ENCODE results near the gene NFAT5.
A peak's percentile ranks its signal among the peaks of the same experiment; 100 is the strongest.
"Not testable (repeated sequence)": the region's sequence is repeated elsewhere in the genome, so short reads cannot be mapped to it uniquely, and the experiment has no call there.

NFAT5 gene

DNA sequence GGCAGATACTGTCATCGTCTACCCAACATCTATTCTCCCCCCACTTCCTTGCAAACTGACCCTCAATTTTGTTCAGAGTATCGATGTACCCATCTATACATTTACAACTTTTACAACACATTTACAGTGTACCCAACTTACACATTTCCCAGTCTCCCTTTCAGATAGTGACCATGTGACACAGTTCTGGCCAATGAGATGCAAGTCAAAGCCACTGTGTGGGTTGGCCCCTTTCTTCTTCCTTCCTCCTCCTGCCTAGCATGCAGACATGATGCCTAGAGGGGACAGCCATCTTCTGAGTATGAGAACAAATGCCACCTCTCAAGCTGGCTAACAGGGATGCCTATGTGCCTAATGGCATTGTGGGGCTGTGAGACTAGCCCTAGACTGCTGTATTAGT lies 11.3 kb upstream of the NFAT5 start:
- no peak for DNase-seq

DNA sequence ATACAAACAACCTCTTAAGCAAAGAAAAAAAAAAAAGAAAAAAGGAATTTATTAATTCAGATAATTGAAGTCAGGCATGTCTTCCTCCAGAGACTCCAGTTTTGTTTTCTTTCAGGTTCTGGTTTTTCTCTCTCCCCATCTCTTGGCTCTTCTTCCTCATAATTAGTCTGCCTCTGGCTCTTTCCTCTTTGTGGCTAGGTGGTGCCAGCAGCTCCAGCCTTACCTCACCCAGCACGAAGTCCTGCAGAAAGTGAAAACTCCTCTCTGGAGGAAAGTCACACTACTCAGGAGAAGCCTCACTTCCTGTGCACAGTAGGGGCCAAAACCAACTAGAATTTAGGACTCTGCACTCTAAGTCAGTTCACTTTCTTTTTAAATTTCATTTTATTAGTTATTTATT lies 10.3 kb upstream of the NFAT5 start:
- DNase-seq, result no peak

DNA sequence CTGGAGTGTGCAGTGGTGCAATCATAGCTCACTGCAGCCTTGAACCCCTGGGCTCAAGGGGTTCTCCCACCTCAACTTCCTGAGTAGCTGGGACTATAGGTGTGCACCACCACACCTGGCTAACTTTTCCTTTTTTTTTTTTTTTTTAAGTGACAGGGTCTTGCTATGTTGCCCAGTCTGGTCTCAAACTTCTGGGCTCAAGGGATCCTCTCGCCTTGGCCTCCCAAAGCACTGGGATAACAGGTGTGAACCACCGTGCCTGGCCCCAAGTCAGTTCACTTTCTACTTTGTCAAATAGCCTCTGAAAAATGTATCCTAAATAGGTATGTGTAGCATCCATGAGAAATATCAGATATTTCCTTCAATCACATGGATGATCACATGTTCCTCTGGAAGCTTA lies 9.9 kb upstream of the NFAT5 start:
- no peak for DNase-seq

DNA sequence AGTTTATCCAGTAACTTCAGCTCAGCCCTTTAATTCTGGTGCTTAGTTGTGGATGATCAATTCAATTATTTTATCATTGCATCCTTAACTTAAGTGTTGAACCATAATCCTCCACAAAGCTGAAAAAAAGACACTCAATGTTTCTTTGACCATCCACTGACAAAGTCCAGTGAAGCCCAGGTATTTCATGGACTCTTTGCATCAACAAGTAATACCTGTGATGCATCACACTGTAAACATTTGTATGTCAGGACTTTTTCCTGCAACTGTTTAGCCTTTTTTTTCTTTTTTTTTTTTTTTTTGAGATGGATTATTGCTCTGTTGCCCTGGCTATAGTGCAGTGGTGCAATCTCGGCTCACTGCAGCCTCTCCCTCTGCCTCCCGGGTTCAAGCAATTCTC lies 6.6 kb upstream of the NFAT5 start:
- DNase-seq, result no peak

DNA sequence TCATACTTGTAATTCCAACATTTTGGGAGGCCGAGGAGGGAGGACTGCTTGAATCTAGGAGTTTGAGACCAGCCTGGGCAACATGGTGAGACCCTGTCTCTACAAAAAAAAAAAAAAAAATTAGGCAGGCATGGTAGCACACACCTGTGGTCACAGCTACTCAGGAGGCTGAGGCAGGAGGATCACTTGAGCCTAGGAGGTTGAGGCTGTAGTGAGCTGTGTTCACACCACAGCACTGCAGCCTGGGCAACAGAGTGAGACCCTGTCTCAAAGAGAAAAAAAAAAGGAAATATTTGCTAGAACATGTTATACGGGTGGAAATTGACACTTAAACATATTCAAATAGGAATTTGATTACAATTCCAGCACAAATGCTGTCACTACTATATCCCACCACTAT lies 4.4 kb upstream of the NFAT5 start:
- DNase-seq, result not testable (repeated sequence)

DNA sequence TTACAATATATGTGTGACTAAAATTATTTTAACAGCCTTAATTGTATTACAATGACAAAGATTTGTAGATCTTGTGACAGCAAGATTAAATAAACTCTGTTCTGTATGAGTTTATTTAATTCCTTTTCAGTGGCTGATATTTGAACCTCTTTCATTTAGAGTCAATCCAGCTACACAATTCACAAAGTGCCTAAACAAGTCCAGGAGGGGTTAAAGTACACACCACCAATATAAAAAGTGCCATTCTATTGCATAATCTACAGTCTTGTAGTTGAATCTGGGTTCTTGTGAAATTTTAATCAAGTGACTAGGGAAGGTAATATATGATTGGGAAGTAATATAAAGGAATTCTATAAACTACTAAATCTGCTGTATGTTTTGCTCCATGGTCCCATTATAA lies 3.9 kb upstream of the NFAT5 start:
- DNase-seq, result no peak

DNA sequence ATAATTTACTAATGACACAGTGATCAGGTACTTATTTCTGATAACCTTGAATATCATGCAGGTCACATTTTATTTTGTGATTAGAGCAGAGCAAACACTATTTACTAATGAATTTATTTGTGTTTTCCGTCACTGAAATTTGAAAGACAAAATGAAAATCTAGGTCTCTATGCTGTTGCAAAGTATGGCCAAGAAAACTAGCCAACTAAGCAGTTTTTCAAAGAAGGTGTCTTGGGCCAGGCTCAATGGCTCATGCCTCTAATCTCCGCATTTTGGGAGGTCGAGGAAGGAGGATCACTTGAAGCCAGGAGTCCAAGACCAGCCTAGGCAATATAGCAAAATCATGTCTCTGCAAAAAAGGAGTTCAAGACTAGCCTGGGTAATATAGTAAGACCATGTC lies 3.0 kb upstream of the NFAT5 start:
- DNase-seq, result no peak

DNA sequence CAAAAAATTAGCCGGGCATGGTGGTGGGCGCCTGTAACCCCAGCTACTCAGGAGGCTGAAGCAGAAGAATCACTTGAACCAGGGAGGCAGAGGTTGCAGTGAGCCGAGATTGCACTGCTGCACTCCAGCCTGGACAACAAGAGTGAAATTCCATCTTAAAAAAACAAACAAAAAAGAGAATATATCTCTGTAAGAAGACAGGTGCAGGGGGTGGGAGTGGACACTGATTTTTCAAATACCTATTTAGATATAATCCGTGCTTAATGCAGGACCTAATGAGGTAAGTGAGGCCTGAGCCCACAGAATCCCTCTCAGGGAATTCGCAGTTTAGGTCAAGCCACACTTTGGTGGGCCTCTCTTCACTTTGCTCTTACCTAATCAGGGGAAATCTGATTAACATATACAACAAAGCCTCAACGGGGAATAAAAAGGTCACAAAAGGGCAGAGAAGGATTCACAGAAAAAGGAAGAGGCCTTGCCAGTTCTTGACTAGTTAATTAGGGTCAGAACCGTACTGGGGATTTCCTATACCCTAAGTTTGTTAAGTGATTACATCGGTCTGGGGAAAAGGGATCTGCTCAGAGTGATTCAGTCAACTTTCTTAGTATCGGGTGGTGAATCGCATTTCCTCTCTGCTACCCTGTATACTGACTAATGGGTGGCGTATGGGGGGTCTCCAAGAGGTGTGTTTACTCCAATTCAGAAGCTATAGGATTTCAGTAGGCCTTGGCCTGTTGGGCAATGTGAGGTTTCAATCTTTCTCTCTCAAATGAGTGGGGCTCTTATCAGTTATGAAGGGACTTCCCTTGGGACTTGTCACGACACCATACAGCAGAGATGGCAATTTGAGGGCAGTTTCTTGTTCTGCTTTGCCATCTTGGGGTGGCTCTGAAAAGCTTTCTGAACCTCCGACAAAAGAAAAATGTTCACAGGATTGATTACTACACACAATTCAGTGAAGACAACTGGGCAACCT lies 1.9 kb upstream of the NFAT5 start:
- DNase-seq, result peak; percentile 22

DNA sequence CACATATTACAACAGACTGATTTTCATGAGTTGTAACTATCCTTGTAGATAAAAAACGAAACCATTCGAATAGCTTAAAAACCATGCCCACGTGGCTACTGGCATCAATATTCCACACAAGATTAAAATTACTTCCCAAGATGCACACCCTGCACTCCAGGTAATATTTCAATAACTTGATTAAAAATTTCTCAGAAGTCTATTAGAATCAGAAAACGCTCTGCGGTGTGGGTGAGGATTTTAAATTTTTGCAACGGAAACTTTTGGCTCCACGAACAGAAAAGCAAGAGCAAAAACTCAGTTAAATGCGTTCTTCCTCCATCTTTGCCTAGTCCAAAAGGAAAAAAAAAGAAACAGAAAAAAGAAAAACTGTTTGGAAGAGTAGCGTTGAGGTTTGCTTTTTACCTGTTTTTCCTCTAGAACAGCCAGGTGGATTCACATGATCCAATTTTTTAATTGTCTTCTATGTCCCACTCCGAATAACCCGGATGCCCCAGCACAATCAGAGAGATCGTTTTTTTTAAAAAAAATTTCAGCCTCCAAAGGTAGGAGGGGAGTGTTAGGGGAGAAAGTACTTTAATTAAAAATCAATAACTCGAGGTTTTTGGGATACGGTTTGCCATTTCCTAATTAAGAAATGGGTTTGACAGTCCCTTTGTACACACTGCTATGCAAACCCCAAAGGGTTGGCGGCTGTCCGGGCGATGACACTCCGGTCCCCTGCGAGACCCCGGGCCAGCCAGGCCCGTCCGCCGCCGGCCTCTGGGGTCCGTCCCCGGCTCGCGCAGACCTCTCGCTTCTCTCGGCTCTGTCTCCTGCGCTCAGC lies 708 bp upstream of the NFAT5 start:
- DNase-seq, result no peak

DNA sequence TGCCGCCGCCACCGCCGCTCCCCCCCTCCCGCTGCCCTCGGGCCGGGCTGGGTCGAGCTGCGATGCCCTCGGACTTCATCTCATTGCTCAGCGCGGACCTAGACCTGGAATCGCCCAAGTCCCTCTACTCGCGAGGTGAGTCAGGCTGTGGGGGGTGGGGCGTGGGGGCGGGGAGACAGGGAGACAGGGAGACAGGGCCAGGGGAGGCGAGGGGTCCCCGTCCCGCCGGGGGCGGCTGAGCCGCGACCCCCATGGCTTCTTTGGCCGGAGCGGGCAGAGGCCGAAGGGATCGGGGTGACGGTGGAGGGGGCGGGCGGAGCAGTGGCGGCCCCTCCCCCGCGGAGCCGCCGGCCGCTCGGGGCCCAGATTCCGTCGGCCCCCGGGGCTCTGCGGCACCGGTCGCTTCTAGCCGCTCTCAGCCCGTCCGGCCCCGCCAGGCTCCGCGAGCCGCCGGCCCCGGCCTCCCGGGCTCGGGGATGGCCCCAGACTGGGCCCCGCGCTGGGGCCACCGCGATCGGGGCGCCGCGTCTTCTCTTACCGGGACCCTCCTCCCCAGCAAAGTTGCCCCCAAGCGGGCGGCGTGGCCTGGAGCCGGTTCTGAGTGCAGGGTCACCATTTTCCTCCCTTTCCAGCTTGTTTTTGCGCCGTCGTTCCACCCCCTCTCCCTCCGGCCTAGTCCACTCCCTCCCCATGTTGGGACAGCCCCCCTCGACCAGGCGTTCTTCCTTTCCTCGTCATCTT lies 644 bp downstream of the NFAT5 start:
- DNase-seq, result peak; percentile 12

DNA sequence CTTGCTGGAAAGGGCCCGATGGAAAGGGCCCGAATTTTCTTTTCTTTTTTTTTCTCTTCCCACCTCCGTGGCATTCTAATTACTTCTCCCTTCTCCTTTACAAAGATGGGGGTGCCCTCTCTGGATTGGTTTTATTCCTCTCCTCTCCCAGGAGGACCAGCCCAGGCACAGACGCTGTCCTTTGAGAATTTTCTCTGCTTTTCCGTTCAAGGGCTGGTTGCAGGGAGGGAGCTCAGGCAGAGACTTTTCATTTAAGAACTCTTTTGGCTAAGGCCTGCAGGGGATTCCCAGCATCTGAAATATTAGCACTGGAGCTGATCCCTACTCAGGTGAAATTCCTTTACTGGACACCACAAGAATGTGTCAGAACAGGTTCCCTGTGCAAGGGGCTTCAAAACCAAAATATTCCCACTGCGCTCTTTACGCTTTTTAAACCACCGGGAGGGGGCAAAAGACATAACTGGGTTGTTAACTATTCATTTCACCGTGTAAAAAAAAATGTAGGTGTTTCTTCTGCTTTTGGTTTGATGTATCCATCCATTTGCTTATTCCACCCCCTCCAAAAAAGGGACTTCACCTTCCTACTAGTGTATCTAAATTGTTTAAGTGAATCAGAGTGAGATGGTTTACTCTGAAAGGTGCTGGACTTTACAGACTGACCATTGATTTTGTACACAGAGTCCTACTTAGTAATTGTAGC lies 1.4 kb downstream of the NFAT5 start:
- DNase-seq, result no peak

DNA sequence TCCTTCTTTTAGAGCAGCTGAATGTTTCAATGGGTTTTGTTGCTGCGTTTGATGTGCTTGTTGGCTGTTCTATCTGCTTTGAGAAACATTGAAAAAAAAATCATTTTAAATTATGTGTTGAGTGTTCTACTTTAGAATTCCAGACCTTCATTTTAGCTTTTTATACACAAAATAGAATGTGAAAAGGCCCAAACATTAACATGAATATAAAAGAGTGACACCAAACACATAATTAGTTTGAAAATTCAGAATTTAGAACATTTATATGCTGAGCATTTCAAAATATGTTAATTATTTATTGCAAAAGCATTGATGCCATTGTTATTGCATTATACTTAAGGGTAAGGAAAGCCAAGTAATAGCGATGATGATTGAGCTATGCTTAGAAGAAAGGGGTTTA lies 2.9 kb downstream of the NFAT5 start:
- no peak for DNase-seq

DNA sequence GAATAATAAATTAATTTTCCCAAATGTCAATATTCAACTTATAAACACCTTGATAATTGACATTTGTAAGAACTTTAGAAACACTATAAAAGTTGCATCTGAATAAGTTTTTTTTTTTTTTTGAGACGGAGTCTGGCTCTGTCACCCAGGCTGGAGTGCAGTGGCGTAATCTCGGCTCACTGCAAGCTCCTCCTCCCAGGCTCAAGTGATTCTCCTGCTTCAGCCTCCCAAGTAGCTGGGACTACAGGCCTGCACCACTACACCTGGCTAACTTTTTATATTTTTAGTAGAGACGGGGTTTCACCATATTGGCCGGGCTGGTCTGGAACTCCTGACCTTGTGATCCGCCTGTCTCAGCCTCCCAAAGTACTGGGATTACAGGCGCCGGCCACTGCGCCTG lies 13.0 kb downstream of the NFAT5 start:
- DNase-seq, result not testable (repeated sequence)

DNA sequence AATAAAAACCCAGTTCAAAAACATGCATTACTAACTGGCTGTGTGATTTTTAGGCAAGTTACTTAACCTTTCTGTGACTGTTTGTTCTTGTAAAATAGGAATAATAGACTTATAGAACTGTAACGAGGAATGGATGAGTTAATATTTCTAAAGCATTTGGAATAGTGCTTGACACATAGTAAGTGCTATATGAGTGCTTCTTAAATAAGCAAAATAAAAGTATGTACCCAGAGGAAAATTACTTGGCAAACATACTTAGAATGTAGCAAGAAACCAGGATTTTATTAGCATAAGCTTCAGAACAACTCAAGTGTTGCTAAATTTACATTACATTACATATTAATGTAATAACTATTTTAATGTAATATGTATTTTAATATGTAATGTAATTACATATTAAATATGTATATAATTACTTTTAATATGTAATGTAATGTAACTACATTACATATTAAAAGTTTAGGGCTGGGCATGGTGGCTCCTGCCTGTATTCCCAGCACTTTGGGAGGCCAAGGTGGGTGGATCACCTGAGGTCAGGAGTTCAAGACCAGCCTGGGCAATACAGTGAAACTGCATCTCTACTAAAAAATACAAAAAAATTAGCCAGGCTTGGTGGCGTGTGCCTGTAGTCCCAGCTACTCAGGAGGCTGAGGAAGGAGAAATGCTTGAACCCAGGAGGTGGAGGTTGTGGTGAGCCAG lies 14.2 kb downstream of the NFAT5 start:
- DNase-seq, result no peak

DNA sequence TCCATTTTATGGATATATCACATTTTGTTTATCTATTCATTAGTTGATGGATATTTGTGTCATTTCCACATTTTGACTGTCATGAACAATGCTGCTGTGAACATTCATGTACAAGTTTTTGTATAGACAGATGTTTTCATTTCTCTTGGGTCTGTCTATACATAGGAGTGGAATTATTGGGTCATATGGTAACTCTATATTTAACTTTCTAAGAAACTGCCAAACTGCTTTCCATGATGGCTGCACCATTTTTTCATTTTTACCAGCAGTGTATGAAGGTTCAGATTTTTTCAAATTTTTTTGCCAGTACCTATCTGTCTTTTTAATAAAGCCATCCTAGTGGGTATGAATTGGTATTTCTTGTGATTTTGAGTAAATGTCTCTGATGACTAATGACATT lies 15.5 kb downstream of the NFAT5 start:
- DNase-seq, result no peak

DNA sequence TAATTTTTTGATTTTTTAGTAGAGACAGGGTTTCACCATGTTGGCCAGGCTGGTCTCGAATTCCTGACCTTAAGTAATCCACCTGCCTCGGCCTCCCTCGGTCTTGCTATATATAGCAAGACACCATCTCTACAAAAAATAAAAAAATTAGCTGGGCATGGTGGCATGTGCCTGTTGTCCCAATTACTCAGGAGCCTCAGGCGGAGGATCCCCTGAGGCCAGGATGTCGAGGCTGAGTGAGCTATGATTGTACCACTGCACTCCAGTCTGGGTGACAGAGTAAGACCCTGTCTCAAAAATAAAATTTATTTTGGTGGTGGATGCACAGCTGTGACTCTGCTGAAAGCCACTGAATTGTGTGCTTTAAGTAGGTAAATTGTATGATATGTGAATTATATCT lies 18.7 kb downstream of the NFAT5 start:
- not testable (repeated sequence) for DNase-seq

DNA sequence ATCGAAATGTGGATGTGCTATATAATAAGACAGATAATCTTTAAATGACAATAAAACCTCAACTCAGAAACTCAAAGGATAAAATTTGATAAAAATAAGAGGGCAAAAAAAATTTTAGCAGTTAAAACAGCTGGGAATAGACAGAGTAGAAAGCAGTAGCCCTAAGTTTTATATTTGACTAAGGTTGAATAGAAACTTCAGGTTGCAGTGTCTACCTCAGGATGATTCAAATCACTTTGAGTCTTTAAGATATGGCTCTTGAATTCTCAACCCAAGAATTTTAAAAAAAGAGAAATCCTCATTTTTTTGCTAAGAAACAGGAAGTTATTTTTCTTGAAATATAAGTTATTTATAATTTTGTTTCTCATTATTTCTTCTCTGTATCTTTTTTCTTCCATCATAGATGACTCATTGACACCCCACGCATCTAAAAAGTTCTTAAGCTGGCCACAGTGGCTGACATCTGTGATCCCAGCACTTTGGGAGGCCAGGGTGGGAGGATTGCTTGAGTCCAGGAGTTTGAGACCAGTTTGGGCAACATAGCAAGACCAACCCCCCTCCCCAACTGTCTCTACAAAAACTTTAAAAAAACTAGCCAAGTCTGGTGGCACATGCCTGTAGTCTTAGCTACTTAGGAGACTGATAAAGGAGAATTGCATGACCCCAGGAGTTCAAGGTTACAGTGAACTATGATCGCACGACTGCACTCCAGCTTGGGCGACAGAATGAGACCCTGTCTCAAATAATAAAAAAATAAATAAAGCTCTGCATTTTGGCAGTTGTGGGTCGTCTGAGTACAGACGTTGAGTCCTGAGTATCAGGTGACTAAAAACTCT lies 23.9 kb downstream of the NFAT5 start:
- DNase-seq, result no peak

DNA sequence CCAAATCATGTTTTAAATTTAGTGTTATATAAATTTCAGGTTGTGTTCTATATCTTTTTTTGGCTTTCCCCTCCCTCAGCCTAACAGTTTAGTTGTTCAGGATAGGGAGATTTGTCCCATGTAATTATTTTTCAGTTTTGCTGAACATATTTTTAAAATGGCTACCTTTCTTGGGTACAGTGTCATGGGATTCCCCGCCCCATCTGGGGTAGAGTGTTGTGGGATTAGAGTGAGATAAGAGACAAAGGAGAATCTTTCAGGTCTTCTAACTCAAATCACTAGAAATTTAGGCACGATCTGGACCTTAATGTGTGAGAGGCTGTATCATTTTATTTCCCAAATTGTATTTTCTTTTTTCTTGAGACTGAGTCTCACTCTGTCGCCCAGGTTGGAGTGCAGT lies 24.8 kb downstream of the NFAT5 start:
- no peak for DNase-seq

DNA sequence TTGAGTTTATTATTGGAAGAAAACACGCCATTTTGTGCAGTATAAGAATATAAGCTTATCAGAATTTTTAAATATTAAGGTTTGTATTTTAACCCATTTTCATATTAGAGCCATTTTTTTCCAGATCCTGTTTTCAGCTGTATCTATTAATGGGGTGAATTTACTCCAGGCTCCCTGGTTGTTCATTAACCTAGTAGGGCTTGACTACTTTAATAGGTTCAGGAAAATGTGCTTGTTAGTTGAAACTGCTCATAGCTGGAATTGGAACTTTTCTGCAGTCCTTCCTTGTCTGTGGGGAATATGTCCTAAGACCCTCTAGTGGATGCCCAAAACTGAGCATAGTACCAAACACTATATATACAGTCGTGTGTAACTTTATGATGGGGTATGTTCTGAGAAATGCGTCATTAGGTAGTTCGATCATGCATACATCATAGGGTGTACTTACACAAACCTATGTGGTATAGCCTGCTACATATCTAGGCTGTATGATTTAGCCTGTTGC lies 28.0 kb downstream of the NFAT5 start:
- no peak for DNase-seq

DNA sequence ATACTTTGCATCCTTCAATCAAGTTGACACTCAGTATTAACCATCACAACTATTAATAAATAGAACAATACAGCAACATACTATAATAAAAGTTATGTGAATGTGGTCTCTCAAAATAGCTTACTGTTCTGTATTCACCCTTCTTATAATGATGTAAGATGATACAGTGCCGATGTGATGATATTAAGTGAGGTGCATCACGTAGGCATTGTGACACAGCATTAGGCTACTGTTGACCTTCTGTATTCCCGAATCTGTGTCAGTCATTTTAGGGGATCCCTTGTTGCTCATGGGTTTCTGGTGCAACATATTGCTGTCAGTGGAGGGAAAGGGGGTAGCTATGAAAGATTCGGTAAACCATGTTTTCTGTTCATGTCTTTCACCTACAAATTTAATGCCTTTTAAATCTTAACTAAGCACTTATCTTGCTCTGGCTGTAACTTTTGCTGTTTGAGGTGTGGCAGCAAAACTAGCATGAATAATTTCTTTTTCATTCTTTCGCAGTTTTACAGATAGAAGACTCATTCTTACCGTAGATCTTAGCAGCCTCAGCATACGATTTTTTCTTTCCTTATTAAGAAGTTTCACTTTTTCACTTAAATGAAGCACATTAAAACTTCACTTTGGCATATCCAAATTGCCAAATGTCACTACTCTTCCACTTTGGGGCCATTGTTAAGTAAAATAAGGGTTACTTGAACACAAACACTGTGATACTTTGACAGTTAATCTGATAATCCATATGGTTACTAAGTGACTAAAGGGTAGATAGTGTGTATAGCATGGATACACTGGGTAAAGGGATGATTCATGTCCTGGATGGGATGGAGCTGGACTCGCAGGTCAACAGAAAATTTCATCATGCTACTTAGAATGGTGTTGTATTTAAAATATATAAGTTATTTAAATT lies 29.6 kb downstream of the NFAT5 start:
- no peak for DNase-seq

All from activated gamma-delta T cell treated with Interleukin-2 at 50 U/mL for 16 hours (primary cell).